Measurements from ENCODE around the gene MBOAT7.

MBOAT7 gene

GRCh38 chr19:54154603-54155345 is 34.6 kb downstream of the MBOAT7 start:
- no peak for TF ChIP-seq CTCF (IDR thresholded peaks at IDR 0.05; ENCODE audit: low read depth, low read length)
- H3K4me3 ChIP-seq (ENCODE audit: low read depth, low read length) = no peak overlapping the region

- no peak overlapping the region for H3K4me3 ChIP-seq (ENCODE audit: low read depth, low read length)
- TF ChIP-seq CTCF (IDR thresholded peaks at IDR 0.05; ENCODE audit: low read depth, low read length) = no peak
These were observed 35.6 kb downstream of the MBOAT7 start for GRCh38 chr19:54153731-54154326.

GRCh38 chr19:54152878-54153524 is 36.4 kb downstream of the MBOAT7 start:
- no peak overlapping the region for H3K4me3 ChIP-seq (ENCODE audit: low read depth, low read length)
- TF ChIP-seq CTCF (IDR thresholded peaks at IDR 0.05; ENCODE audit: low read depth, low read length) = no peak

- TF ChIP-seq CTCF (IDR thresholded peaks at IDR 0.05; ENCODE audit: low read depth, low read length) = no peak
- no peak overlapping the region for H3K4me3 ChIP-seq (ENCODE audit: low read depth, low read length)
These were observed 37.1 kb downstream of the MBOAT7 start for GRCh38 chr19:54152267-54152666.

GRCh38 chr19:54151362-54152035 is 37.9 kb downstream of the MBOAT7 start:
- H3K4me3 ChIP-seq (ENCODE audit: low read depth, low read length) = no peak overlapping the region
- no peak for TF ChIP-seq CTCF (IDR thresholded peaks at IDR 0.05; ENCODE audit: low read depth, low read length)

GRCh38 chr19:54149021-54149812 is 40.2 kb downstream of the MBOAT7 start:
- no peak for TF ChIP-seq CTCF (IDR thresholded peaks at IDR 0.05; ENCODE audit: low read depth, low read length)
- no peak overlapping the region for H3K4me3 ChIP-seq (ENCODE audit: low read depth, low read length)
